HAP-1 (cell line): ENCODE data around the gene ADGRA3.

Experiments used
- DNase-seq, 2 experiments: peaks; one replicate each; pipeline ENCODE4 v3.0.0-alpha.2; 2016 to 2020; ENCODE audit warnings: low spot score in 2 of 2
- H3K27me3 ChIP-seq: fragments of 250-450 bp; sonication (Bioruptor Pico); 2 replicates; pipeline ENCODE4 v1.5.1; 2020; ENCODE audit warnings: low read depth, mild to moderate bottlenecking, moderate library complexity
- H3K36me3 ChIP-seq: fragments of 250-450 bp; sonication (Bioruptor Pico); replicated peaks from 2 replicates; pipeline ENCODE4 v1.5.1; 2020; ENCODE audit warnings: mild to moderate bottlenecking
- H3K4me1 ChIP-seq: fragments of 250-450 bp; sonication (Bioruptor Pico); 2 replicates; pipeline ENCODE4 v1.5.1; 2020; ENCODE audit warnings: mild to moderate bottlenecking
- H3K4me3 ChIP-seq: fragments of 250-450 bp; sonication (Bioruptor Pico); 2 replicates; pipeline ENCODE4 v1.5.1; 2020; ENCODE audit warnings: mild to moderate bottlenecking, moderate library complexity
- H3K9me3 ChIP-seq: fragments of 250-450 bp; sonication (Bioruptor Pico); 2 replicates; pipeline ENCODE4 v1.5.1; 2020; ENCODE audit warnings: mild to moderate bottlenecking, moderate library complexity
- in situ Hi-C: fragments of 300-500 bp; cut with MboI; formaldehyde crosslinking; loops from 3 replicates; pipeline ENCODE4 v1.14.3; 2020; ENCODE audit warnings: low sequenced_read_pairs, inconsistent platforms, mixed read lengths

Gene ADGRA3, protein sequence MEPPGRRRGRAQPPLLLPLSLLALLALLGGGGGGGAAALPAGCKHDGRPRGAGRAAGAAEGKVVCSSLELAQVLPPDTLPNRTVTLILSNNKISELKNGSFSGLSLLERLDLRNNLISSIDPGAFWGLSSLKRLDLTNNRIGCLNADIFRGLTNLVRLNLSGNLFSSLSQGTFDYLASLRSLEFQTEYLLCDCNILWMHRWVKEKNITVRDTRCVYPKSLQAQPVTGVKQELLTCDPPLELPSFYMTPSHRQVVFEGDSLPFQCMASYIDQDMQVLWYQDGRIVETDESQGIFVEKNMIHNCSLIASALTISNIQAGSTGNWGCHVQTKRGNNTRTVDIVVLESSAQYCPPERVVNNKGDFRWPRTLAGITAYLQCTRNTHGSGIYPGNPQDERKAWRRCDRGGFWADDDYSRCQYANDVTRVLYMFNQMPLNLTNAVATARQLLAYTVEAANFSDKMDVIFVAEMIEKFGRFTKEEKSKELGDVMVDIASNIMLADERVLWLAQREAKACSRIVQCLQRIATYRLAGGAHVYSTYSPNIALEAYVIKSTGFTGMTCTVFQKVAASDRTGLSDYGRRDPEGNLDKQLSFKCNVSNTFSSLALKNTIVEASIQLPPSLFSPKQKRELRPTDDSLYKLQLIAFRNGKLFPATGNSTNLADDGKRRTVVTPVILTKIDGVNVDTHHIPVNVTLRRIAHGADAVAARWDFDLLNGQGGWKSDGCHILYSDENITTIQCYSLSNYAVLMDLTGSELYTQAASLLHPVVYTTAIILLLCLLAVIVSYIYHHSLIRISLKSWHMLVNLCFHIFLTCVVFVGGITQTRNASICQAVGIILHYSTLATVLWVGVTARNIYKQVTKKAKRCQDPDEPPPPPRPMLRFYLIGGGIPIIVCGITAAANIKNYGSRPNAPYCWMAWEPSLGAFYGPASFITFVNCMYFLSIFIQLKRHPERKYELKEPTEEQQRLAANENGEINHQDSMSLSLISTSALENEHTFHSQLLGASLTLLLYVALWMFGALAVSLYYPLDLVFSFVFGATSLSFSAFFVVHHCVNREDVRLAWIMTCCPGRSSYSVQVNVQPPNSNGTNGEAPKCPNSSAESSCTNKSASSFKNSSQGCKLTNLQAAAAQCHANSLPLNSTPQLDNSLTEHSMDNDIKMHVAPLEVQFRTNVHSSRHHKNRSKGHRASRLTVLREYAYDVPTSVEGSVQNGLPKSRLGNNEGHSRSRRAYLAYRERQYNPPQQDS (N-terminal part only)

GRCh38 chr4:22515888-22516541, at the start of gene ADGRA3:
ADGRA3 (minus strand) TSS chr4:22516066; CDS start chr4:22515784, 282 bp downstream.
- Histone ChIP-seq H3K36me3 (no peaks in the 10 kb centered on the region), H3K4me3 (peak within 1 kb of the TSS; percentile 52), H3K9me3 (no peaks in the 10 kb centered on the region), H3K27me3 (no peaks in the 10 kb centered on the region), H3K4me1 (peaks cover 3% of the 10 kb centered on the region; the same call in 1 of the 2 replicates)
- peak; percentile 75 to 87 for DNase-seq
- in situ Hi-C loops = no loop called here

- no peak overlapping the region for H3K4me3 ChIP-seq
- H3K4me1 ChIP-seq = no peaks in the 10 kb centered on the region
- no peak for DNase-seq
- H3K27me3 ChIP-seq = no peaks in the 10 kb centered on the region
- in situ Hi-C loops = no loop called here
- H3K9me3 ChIP-seq = no peaks in the 10 kb centered on the region
- no peaks in the 10 kb centered on the region for H3K36me3 ChIP-seq
Observed at GRCh38 chr4:22556495-22556894, 40.6 kb upstream of the ADGRA3 start.

GRCh38 chr4:22554670-22555069, 38.8 kb upstream of the ADGRA3 start:
- no peak for DNase-seq
- Histone ChIP-seq H3K36me3 (no peaks in the 10 kb centered on the region), H3K9me3 (no peaks in the 10 kb centered on the region), H3K4me3 (no peak overlapping the region), H3K27me3 (no peaks in the 10 kb centered on the region), H3K4me1 (no peaks in the 10 kb centered on the region)
- in situ Hi-C loops = no loop called here

DNA sequence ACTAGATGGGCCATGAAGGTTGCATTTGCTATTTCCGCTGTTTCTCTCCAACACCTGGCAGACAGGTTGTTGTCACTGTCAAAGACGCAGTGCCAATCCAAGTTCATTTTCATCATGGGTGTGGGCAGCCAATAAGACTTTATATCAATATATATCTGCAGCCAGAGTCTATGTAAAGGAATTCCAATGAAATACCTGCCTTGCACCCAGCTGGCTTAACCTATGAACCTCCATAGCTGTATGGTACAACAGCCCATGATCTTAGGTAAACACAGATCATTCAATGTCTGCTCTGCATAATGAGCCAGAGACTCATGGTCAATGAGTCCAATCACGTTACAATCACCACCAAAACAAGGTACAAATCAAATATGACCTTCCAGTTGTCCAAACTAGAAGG, 37.7 kb upstream of the ADGRA3 start:
- no peak for DNase-seq
- no peaks in the 10 kb centered on the region for H3K27me3 ChIP-seq
- H3K4me1 ChIP-seq = no peaks in the 10 kb centered on the region
- in situ Hi-C loops = no loop called here
- H3K4me3 ChIP-seq = no peak overlapping the region
- H3K9me3 ChIP-seq = no peaks in the 10 kb centered on the region
- H3K36me3 ChIP-seq = no peaks in the 10 kb centered on the region

GRCh38 chr4:22552812-22553211, 36.9 kb upstream of the ADGRA3 start:
- Histone ChIP-seq H3K36me3 (no peaks in the 10 kb centered on the region), H3K4me1 (no peaks in the 10 kb centered on the region), H3K4me3 (no peak overlapping the region), H3K9me3 (no peaks in the 10 kb centered on the region), H3K27me3 (no peaks in the 10 kb centered on the region)
- in situ Hi-C loops = no loop called here
- DNase-seq = no peak

DNA sequence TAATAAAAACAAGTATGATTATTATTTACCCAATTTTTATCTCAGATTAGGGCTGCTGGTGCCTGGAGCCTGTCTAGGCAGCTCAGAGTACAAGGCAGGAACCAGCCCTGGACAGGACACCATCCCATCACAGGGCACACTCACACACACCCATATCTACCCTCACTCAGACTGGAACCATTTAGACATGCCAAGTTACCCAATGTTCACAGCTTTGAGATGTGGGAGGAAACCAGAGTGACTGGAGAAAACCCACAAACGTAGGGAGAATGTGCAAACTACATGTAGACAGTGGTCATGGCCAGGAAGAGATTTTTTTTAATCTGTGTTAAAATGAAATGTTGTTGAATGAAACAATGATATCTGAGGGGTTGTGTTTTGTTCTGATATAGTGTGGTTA, 35.7 kb upstream of the ADGRA3 start:
- H3K27me3 ChIP-seq = no peaks in the 10 kb centered on the region
- no peaks in the 10 kb centered on the region for H3K9me3 ChIP-seq
- DNase-seq = no peak
- in situ Hi-C loops = no loop called here
- H3K4me3 ChIP-seq = no peak overlapping the region
- no peaks in the 10 kb centered on the region for H3K4me1 ChIP-seq
- H3K36me3 ChIP-seq = no peaks in the 10 kb centered on the region

GRCh38 chr4:22546299-22546698, 30.4 kb upstream of the ADGRA3 start:
- Histone ChIP-seq H3K4me3 (no peak overlapping the region), H3K9me3 (no peaks in the 10 kb centered on the region), H3K27me3 (no peaks in the 10 kb centered on the region), H3K4me1 (no peaks in the 10 kb centered on the region), H3K36me3 (no peaks in the 10 kb centered on the region)
- in situ Hi-C loops = no loop called here
- DNase-seq = no peak

DNA sequence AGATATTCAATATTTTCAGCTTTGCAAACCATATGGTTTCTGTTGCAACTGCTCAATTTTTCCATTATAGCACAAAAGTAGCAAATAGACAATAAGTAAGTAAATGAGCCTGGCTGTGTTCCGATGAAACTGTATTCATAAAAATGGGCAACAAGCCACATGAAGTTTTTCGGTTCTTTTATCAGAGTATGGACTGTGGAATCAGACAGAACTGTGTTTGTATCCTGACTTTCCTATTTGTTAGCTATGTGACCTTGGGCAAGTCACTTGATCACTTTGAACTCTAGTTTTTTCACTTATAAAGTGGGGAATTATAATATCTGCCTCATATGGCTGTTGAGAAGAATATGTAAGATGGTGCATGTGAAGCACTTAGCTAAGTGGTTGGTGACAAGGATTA, 23.4 kb upstream of the ADGRA3 start:
- DNase-seq = no peak
- no peaks in the 10 kb centered on the region for H3K36me3 ChIP-seq
- in situ Hi-C loops = no loop called here

GRCh38 chr4:22537864-22538263, 22.0 kb upstream of the ADGRA3 start:
- Histone ChIP-seq H3K36me3 (no peaks in the 10 kb centered on the region), H3K9me3 (peaks cover 7% of the 10 kb centered on the region; the same call in 1 of the 2 replicates), H3K27me3 (no peaks in the 10 kb centered on the region), H3K4me3 (no peak overlapping the region), H3K4me1 (no peaks in the 10 kb centered on the region)
- in situ Hi-C loops = no loop called here
- DNase-seq = no peak

More for the DNA sequence above, 23.4 kb upstream of the ADGRA3 start:
- H3K9me3 ChIP-seq = peaks cover 4% of the 10 kb centered on the region; the same call in 1 of the 2 replicates
- H3K27me3 ChIP-seq = no peaks in the 10 kb centered on the region
- no peaks in the 10 kb centered on the region for H3K4me1 ChIP-seq
- H3K4me3 ChIP-seq = no peak overlapping the region

GRCh38 chr4:22534374-22534773, 18.5 kb upstream of the ADGRA3 start:
- Histone ChIP-seq H3K9me3 (peaks cover 7% of the 10 kb centered on the region; the same call in 1 of the 2 replicates), H3K4me1 (no peaks in the 10 kb centered on the region), H3K36me3 (no peaks in the 10 kb centered on the region), H3K27me3 (no peaks in the 10 kb centered on the region), H3K4me3 (no peak overlapping the region)
- DNase-seq = no peak
- in situ Hi-C loops = no loop called here

DNA sequence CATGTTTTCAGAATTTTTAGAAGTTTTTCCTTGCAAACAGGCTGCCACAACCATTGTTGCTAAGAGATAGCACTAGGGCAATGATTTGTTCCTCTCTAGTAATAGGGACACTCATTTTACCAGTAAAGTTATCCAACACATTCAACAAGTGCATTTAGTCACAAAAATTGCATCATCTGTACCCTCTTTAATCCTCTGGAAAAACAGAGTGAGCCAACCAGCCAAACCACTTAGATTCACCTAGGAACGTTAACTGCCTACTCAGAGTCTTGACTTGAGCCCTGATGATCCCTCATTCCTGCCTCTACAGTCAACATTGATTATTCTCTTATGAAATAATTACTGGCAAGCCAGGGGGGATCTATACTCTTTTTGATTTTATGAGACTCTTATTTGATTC, 17.0 kb upstream of the ADGRA3 start:
- Histone ChIP-seq H3K27me3 (no peaks in the 10 kb centered on the region), H3K4me1 (0 out of 2 replicates have a peak, but pooled peaks cover 2% of the 10 kb centered on the region), H3K9me3 (peaks cover 7% of the 10 kb centered on the region; the same call in 1 of the 2 replicates), H3K36me3 (no peaks in the 10 kb centered on the region), H3K4me3 (no peak overlapping the region)
- no peak for DNase-seq
- in situ Hi-C loops = no loop called here

DNA sequence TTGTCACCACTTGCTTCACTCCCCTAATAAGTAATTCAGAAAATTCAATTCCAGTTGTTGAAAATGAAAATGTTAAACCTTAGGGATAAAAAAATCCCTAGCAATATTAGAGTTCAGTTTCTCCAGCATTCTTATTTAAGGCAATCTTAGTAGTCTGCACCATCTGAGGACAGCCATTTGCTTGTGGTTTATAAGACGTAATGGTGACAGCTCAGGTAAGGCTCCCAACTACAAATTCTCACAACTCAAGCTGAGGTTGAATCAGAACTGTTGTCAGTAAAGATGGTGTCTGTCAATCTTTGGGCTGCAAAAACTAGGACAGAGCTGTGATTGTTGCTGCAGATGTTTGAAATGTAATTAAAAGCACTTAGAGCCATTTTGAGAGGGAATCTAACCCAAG, 16.3 kb upstream of the ADGRA3 start:
- in situ Hi-C loops = no loop called here
- no peaks in the 10 kb centered on the region for H3K27me3 ChIP-seq
- H3K36me3 ChIP-seq = no peaks in the 10 kb centered on the region
- 0 out of 2 replicates have a peak, but pooled peaks cover 2% of the 10 kb centered on the region for H3K4me1 ChIP-seq
- no peak overlapping the region for H3K4me3 ChIP-seq
- DNase-seq = no peak
- H3K9me3 ChIP-seq = peaks cover 7% of the 10 kb centered on the region; the same call in 1 of the 2 replicates
